Liver (tissue), 3 donors: ENCODE results near the gene TRAPPC12.

Experiments
- EGR1 ChIP-seq, 2 donors: IDR thresholded peaks; 2 replicates each; pipeline ENCODE4 v1.6.1; 2016 to 2018; ENCODE audit warnings: antibody characterized with exemption in 2 of 2, low read depth in 2 of 2
- YY1 ChIP-seq: IDR thresholded peaks from 2 replicates; pipeline ENCODE4 v1.6.1; 2016; ENCODE audit warnings: antibody characterized with exemption, mild to moderate bottlenecking
- TF ChIP-seq, protein P1 (sequence below): fragments of 150-350 bp; IDR thresholded peaks from 2 replicates; pipeline ENCODE4 v1.5.1; 2017; ENCODE audit warnings: improper control_type of control experiment, low read depth, low read length; ENCODE audit not compliant: missing input control
- donor health status: healthy.
- donor health status: healthy.

DNA sequence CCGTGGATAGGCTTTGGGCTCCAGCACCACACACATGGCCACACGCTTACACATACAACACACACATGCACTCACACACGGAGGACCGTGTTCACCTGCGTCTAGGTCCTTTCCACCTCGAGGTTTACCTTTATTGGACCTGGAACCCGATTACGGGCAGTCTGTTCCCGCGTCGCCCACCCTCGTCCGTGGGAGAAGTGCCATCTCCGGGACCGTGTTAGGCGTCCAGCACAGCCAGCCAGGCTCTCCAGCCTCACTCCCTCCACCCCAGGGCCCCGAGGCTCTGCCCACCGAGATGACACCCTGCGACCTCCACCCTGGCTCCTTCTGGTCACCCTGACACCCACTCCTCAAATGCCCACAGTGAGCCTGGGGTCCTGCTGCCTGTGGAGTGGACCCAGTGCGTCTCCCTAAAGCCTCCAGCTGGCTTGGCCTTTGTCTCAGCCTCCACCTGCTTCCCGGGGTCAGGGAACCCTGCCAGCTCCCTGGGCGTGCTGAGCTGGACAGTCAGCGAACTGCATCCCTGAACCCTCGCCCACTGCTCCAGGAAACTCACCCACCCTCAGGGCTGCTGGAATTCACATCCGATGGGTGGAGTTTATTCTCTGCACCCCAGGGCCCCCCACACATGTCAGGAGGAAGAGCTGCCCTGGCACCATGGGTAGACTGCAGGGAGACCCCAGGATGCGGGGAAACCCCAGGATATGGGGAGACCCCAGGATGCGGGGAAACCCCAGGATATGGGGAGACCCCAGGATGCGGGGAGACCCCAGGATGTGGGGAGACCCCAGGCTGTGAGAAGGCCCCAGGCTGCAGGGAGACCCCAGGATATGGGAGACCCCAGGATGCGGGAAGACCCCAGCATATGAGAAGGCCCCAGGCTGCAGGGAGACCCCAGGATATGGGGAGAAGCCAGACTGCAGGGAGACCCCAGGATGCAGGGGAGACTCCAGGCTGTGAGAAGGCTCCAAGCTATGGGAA lies 106.8 kb downstream of the TRAPPC12 start:
- TF ChIP-seq YY1 (no peak), EGR1 (IDR thresholded peaks at IDR 0.05; ENCODE audit: low read depth in 2 of 2) (no peak)
- TF ChIP-seq, protein P1, sequence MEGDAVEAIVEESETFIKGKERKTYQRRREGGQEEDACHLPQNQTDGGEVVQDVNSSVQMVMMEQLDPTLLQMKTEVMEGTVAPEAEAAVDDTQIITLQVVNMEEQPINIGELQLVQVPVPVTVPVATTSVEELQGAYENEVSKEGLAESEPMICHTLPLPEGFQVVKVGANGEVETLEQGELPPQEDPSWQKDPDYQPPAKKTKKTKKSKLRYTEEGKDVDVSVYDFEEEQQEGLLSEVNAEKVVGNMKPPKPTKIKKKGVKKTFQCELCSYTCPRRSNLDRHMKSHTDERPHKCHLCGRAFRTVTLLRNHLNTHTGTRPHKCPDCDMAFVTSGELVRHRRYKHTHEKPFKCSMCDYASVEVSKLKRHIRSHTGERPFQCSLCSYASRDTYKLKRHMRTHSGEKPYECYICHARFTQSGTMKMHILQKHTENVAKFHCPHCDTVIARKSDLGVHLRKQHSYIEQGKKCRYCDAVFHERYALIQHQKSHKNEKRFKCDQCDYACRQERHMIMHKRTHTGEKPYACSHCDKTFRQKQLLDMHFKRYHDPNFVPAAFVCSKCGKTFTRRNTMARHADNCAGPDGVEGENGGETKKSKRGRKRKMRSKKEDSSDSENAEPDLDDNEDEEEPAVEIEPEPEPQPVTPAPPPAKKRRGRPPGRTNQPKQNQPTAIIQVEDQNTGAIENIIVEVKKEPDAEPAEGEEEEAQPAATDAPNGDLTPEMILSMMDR, result no peak
